Activated CD8-positive, alpha-beta memory T cell treated with anti-CD3 and anti-CD28 coated beads for 36 hours (primary cell): Measurements from ENCODE around the gene NKX6-1. TPM values are rescaled to one million over a fixed set of nuclear protein-coding genes. Genes with fewer than 3 reads are reported as not detected.

Experiments used
- total RNA-seq, 2 experiments: library from RNA; stranded (reverse); gene quantifications; one replicate each; pipeline ENCODE4 v1.2.3, GENCODE V29; 2021

Gene NKX6-1
- total RNA-seq, 2 experiments from 2014 or later = not detected

Other genes starting within 250 kb of the NKX6-1 start
- gene CDS1, start 83.8 kb upstream of the NKX6-1 start, total RNA-seq = under 1 TPM in 1 of 2 experiments, not detected in 1; 0.06 TPM